ENCODE results near the gene SEPTIN10.

SEPTIN10 gene

DNA sequence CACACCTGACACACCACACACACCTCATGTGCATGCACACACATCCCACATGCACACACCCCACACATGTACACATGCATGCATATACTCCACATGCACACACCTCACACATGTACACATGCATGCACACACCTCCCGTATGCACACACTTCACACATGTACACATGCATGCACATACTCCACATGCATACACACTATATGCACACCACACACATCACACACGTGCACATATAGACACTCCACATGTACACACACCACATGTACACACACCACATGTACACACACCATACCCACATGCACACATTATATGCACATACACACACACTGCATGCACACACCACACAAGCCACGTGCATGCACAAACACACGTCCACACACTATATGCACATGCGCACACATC lies 100.5 kb downstream of the SEPTIN10 start:
- H2AFZ ChIP-seq (ENCODE audit: low read depth, low read length) = no peak overlapping the region
- H3K27me3 ChIP-seq (ENCODE audit: insufficient read depth, low read length) = peaks cover 6% of the 10 kb centered on the region
- H3K4me3 ChIP-seq (ENCODE audit: low read length) = no peak overlapping the region
- H3K4me1 ChIP-seq (ENCODE audit: insufficient read depth, low read length) = no peaks in the 10 kb centered on the region
- no peaks in the 10 kb centered on the region for H3K9me3 ChIP-seq (ENCODE audit: low read length)
- no peaks in the 10 kb centered on the region for H3K36me3 ChIP-seq (ENCODE audit: insufficient read depth, low read length)

DNA sequence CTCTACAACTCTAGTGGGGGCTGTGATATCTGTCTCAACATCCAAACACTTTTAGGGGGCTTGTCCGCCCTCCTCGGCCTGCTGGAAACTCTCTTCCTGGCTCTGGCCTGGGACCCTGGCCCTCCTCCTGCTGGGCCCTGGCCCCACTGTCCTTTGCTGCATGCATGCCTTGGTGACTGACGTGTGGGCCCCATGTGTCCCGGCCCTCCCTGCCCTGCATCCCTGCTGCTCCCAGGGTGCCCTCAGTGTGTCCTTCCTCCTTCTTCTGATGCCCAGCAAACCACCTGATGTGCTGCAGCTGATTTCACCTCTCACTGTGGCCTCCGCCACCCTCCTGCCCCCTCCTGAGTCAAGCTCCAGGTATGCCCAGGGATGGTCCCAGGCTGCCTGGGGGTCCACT lies 101.7 kb downstream of the SEPTIN10 start:
- H3K4me3 ChIP-seq (ENCODE audit: low read length) = no peak overlapping the region
- H3K36me3 ChIP-seq (ENCODE audit: insufficient read depth, low read length) = no peaks in the 10 kb centered on the region
- no peak overlapping the region for H2AFZ ChIP-seq (ENCODE audit: low read depth, low read length)
- no peaks in the 10 kb centered on the region for H3K4me1 ChIP-seq (ENCODE audit: insufficient read depth, low read length)
- no peaks in the 10 kb centered on the region for H3K9me3 ChIP-seq (ENCODE audit: low read length)
- H3K27me3 ChIP-seq (ENCODE audit: insufficient read depth, low read length) = peaks cover 6% of the 10 kb centered on the region

DNA sequence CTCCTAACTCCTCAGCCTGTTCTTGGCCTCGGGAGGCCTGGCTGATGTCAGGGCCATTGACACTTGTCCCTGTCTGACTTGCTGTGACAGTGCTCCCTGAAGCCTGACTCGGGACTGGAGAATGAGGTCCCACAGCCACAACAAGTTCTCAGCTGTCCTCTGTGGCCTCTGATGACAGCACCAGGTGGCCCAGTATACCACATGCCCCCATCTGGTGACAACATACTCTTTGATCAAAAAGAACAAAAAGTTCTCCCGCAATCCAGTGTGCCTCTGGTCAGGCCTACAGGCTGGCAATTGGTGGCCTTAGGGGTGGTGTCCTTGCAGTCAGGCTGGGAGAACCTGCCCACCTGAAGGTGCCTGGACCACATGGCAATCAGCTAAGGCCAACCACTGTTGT lies 102.6 kb downstream of the SEPTIN10 start:
- Histone ChIP-seq H2AFZ (ENCODE audit: low read depth, low read length) (no peak overlapping the region), H3K4me3 (ENCODE audit: low read length) (no peak overlapping the region), H3K9me3 (ENCODE audit: low read length) (no peaks in the 10 kb centered on the region), H3K4me1 (ENCODE audit: insufficient read depth, low read length) (no peaks in the 10 kb centered on the region), H3K36me3 (ENCODE audit: insufficient read depth, low read length) (no peaks in the 10 kb centered on the region), H3K27me3 (ENCODE audit: insufficient read depth, low read length) (peaks cover 6% of the 10 kb centered on the region)

DNA sequence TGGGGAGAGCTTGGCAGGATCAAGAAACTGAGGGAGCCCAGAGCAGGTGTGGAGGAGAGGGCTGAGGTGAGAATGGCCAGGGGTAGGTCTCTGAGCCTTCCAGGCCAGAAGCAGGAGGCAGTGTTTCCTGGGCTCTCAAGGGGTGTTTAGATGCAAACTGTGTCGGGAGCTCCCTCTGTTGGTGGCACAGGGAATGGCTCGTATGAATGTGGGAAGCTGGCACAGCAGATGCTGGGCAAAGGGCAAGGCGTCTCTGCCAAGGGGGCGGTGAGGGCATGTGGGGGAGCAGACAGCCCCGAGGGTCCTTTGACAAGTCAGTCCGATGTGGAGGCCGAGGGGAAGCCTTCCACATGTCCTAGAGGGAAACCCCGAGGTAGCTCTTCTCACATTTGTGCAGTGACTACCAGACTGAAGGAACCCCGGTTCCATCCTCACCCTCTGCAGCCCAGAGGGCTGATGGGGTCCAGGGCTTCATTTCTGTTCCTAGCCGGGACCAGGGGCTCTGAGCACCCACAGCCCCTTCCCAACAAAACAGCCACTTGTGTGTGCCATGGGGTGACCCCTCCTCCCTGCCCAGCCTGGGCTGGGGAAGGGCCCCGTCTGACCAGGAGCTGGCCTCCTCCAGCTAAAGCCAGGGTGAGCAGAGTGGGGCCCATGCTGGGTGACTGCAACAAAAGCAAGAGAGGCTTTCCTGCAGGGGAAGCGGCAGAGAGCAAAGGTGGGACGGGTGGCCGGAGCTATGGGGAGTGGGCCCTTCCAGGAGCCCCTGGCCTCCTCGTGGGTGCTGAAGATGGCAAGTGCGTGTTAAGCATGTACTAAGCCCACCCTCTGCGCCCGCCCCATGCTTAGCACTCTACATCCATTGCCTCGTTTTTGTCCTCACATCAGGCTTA lies 103.4 kb downstream of the SEPTIN10 start:
- Histone ChIP-seq H2AFZ (ENCODE audit: low read depth, low read length) (no peak overlapping the region), H3K4me3 (ENCODE audit: low read length) (no peak overlapping the region), H3K4me1 (ENCODE audit: insufficient read depth, low read length) (no peaks in the 10 kb centered on the region), H3K36me3 (ENCODE audit: insufficient read depth, low read length) (no peaks in the 10 kb centered on the region), H3K27me3 (ENCODE audit: insufficient read depth, low read length) (peaks cover 6% of the 10 kb centered on the region), H3K9me3 (ENCODE audit: low read length) (peaks cover 2% of the 10 kb centered on the region)

DNA sequence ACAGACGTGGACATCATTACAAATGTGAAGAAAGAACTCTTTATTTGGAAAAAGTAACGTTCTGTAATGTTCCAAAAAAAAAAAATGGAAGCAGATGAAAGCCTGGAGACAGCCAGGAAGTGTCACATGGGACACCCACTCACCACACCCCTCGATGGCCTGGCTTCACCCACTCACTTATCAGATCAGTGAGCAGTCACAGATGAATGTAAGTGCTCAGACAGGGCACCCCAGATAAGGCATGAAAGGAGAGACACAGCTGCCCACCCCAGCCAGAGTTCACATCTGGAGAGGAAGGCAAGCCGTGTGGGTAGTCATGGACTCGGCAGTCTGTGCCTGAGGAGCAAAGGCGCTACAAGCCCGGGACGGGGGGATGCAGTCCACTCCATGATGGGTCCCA lies 105.2 kb downstream of the SEPTIN10 start:
- H3K36me3 ChIP-seq (ENCODE audit: insufficient read depth, low read length) = no peaks in the 10 kb centered on the region
- H3K27me3 ChIP-seq (ENCODE audit: insufficient read depth, low read length) = no peaks in the 10 kb centered on the region
- no peak overlapping the region for H3K4me3 ChIP-seq (ENCODE audit: low read length)
- H3K9me3 ChIP-seq (ENCODE audit: low read length) = peaks cover 2% of the 10 kb centered on the region
- no peaks in the 10 kb centered on the region for H3K4me1 ChIP-seq (ENCODE audit: insufficient read depth, low read length)
- no peak overlapping the region for H2AFZ ChIP-seq (ENCODE audit: low read depth, low read length)

DNA sequence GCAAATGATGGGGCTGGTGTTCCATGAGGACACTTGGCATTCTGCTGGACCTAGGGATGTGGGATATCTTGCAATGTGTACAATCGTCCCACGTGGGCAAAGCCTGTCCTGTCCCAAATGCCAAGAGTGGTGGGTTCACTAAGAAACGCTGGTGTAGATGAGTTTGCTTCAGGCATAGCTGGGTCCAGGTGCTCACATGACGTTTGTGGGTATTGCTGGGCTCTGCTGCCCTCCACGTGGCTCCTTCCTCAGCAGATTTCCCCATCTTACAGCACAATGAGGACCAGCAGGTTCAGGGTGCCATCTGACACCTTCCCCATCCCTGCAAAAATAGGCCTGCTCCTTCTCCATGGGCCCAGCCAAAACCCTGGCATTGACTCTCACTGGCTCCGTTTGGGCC lies 105.9 kb downstream of the SEPTIN10 start:
- no peak overlapping the region for H2AFZ ChIP-seq (ENCODE audit: low read depth, low read length)
- peaks cover 5% of the 10 kb centered on the region for H3K4me1 ChIP-seq (ENCODE audit: insufficient read depth, low read length)
- no peaks in the 10 kb centered on the region for H3K27me3 ChIP-seq (ENCODE audit: insufficient read depth, low read length)
- H3K4me3 ChIP-seq (ENCODE audit: low read length) = no peak overlapping the region
- no peaks in the 10 kb centered on the region for H3K36me3 ChIP-seq (ENCODE audit: insufficient read depth, low read length)
- peaks cover 2% of the 10 kb centered on the region for H3K9me3 ChIP-seq (ENCODE audit: low read length)

DNA sequence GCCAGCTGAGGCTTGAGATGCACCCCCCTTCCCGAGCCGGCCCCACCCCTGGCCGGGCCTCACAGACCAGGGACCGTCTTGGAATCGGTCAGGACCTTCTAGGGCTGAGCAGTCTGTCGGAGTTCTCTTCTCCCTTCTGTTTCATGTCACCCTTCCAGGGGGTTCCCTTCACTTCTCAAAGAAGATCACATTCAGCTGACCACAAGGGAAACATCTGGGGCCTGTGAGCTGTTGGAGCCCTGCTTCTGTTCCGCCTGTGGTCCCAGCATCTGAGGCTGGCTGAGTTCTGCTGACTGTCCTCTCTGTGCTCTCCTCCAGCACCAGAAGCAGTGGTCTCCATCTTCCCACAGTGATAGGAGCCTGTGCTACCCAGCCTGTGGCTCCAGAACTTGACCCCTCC lies 106.5 kb downstream of the SEPTIN10 start:
- Histone ChIP-seq H3K27me3 (ENCODE audit: insufficient read depth, low read length) (no peaks in the 10 kb centered on the region), H3K9me3 (ENCODE audit: low read length) (peaks cover 2% of the 10 kb centered on the region), H3K4me1 (ENCODE audit: insufficient read depth, low read length) (peaks cover 11% of the 10 kb centered on the region), H3K36me3 (ENCODE audit: insufficient read depth, low read length) (no peaks in the 10 kb centered on the region), H3K4me3 (ENCODE audit: low read length) (no peak overlapping the region), H2AFZ (ENCODE audit: low read depth, low read length) (no peak overlapping the region)

DNA sequence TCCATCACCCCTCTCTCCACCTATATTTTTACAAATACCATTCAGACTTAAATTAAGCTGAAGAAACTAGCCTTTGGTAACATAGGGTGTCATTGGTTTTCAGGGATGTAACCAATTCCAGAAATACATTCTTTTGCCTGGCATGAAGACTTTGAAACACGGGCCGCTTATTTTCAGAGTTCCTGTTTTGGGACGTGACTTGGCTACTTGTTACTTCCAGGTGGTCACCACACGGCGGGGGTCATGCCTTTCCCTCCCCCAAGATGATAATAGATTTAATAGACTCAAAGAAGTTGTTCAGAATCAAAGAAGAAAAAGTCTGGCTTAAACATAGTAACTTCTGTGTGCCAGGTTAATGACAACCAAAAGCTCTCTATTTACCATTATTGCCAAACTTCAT lies 110.6 kb downstream of the SEPTIN10 start:
- no peak overlapping the region for H2AFZ ChIP-seq (ENCODE audit: low read depth, low read length)
- H3K36me3 ChIP-seq (ENCODE audit: insufficient read depth, low read length) = no peaks in the 10 kb centered on the region
- no peak overlapping the region for H3K4me3 ChIP-seq (ENCODE audit: low read length)
- peaks cover 12% of the 10 kb centered on the region for H3K4me1 ChIP-seq (ENCODE audit: insufficient read depth, low read length)
- H3K9me3 ChIP-seq (ENCODE audit: low read length) = peaks cover 2% of the 10 kb centered on the region
- H3K27me3 ChIP-seq (ENCODE audit: insufficient read depth, low read length) = no peaks in the 10 kb centered on the region

DNA sequence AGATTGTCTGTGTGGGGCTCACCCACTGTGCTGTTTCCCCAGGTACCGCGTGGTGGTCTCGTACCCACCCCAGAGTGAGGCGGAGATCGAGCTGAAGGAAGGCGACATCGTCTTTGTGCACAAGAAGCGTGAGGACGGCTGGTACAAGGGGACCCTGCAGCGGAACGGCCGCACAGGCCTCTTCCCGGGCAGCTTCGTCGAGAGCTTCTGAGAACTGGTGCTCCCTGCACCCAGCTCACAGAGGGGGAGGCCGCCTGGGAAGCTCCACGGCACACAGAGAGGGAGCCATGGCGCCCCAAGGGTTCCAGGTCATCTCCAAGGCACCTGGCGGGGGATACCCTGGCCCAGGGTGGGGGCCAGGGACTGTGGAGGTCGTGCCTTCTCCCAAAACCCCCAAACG lies 112.3 kb downstream of the SEPTIN10 start:
- Histone ChIP-seq H3K27me3 (ENCODE audit: insufficient read depth, low read length) (no peaks in the 10 kb centered on the region), H3K4me1 (ENCODE audit: insufficient read depth, low read length) (peaks cover 12% of the 10 kb centered on the region), H3K9me3 (ENCODE audit: low read length) (peaks cover 2% of the 10 kb centered on the region), H3K4me3 (ENCODE audit: low read length) (no peak overlapping the region), H2AFZ (ENCODE audit: low read depth, low read length) (no peak overlapping the region), H3K36me3 (ENCODE audit: insufficient read depth, low read length) (no peaks in the 10 kb centered on the region)

DNA sequence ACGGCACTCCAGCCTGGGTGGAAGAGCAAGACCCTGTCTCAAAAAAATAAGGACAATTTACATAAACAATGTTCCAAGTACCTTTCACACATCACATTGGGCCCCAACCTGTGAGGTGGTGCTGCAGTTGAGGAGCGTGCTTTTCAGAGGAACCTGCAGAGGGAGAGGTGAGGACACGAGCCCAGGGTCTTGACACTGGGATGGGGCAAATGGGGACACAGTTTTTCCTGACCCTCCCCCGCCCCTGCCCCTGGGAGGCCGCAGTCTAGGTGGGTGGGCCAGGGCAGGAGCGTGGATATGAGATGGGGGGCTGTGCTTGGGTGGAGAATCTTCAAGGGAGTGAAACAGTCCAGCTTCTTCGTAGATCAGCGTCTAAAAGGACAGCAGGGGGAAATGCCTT lies 112.9 kb downstream of the SEPTIN10 start:
- peaks cover 12% of the 10 kb centered on the region for H3K4me1 ChIP-seq (ENCODE audit: insufficient read depth, low read length)
- no peaks in the 10 kb centered on the region for H3K36me3 ChIP-seq (ENCODE audit: insufficient read depth, low read length)
- no peaks in the 10 kb centered on the region for H3K27me3 ChIP-seq (ENCODE audit: insufficient read depth, low read length)
- no peak overlapping the region for H3K4me3 ChIP-seq (ENCODE audit: low read length)
- peaks cover 2% of the 10 kb centered on the region for H3K9me3 ChIP-seq (ENCODE audit: low read length)
- no peak overlapping the region for H2AFZ ChIP-seq (ENCODE audit: low read depth, low read length)

DNA sequence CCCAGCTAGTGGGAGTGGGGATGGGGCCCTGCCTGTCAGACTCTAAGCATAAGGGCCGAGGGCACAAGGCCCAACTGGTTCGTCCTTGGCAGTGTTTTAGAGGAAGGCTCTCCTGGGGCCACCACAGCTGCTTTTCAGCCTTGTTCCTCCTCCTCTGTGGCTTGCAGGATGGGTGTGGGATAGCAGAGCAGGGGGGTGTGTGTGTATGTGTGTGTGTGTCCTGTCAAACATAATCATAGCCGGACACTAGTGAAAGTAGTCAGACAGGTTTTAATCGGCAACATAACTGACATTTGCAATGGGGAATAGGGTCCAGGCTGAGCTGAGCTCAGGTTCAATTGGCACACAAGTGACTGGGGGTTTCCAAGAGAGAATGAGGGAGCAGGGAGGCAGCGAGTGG lies 114.2 kb downstream of the SEPTIN10 start:
- no peaks in the 10 kb centered on the region for H3K9me3 ChIP-seq (ENCODE audit: low read length)
- H3K27me3 ChIP-seq (ENCODE audit: insufficient read depth, low read length) = no peaks in the 10 kb centered on the region
- H3K4me3 ChIP-seq (ENCODE audit: low read length) = no peak overlapping the region
- H2AFZ ChIP-seq (ENCODE audit: low read depth, low read length) = no peak overlapping the region
- H3K36me3 ChIP-seq (ENCODE audit: insufficient read depth, low read length) = no peaks in the 10 kb centered on the region
- peaks cover 12% of the 10 kb centered on the region for H3K4me1 ChIP-seq (ENCODE audit: insufficient read depth, low read length)

DNA sequence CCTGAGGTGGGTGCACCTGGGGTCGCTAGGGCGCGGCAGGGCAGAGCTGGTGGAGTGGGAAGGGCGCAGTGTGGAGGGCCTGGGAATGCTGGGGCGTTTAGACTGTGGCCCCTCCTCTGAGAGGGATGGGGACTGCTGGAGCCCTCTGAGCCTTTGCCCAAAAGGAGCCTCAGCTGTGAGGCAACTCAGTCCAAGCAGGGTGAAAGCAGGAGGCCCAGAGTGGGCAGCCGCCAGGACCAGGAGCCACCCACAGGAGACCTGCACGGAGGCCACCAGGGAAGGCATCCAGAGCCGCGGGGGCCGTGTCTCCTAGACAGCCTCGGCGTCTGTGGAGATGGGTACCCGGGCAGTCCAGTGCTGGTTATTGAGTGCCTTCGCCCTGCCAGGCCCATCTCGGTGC lies 114.9 kb downstream of the SEPTIN10 start:
- Histone ChIP-seq H3K9me3 (ENCODE audit: low read length) (no peaks in the 10 kb centered on the region), H3K4me3 (ENCODE audit: low read length) (no peak overlapping the region), H3K36me3 (ENCODE audit: insufficient read depth, low read length) (no peaks in the 10 kb centered on the region), H3K4me1 (ENCODE audit: insufficient read depth, low read length) (peaks cover 12% of the 10 kb centered on the region), H2AFZ (ENCODE audit: low read depth, low read length) (no peak overlapping the region), H3K27me3 (ENCODE audit: insufficient read depth, low read length) (no peaks in the 10 kb centered on the region)

DNA sequence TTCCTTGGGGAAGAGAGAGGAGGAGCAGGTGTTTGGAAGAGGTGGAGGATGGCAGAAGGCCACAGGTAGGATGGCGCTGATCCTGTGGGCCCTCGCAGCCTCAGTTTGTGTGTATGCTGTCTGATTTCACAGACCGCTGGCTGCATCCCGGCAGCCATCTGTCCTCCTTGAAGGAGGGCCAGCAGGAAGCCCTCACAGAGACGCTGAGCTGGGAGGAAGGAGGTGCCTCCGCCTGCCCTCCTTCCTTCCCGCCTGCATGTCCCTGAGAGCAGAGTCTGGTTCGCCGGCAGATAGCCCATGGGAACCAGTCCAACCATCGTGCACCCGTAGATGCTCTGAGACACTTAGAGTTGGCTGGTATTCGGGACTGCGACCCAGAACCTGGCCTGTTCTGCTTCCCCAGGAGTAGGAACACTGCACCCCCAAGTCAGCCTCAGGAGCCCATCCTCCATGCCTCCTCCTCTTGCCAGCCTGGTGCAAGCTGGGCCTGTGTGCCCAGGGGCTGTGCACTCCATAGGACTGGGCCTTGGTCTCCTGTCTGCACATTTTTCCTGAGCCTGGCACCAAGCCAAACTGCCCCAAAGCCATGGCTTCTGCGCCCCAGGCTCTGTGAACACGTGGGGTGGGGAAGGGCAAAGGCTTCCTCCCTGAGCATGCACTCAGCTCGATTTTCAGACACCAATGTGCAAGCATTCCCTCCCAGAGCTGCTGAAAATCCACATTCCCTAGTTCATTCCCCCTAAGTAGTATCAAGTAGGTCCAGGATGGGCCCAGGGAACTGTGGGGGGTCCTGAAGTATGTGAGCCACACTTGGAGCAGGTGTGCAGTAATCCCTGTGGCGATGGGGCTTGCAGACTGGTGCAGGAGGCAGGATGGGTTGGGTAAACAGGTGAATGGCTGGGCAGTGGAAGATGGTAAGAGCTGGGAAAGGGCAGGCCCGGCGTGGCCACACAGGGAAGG lies 115.6 kb downstream of the SEPTIN10 start:
- Histone ChIP-seq H3K4me1 (ENCODE audit: insufficient read depth, low read length) (peaks cover 11% of the 10 kb centered on the region), H3K36me3 (ENCODE audit: insufficient read depth, low read length) (no peaks in the 10 kb centered on the region), H3K27me3 (ENCODE audit: insufficient read depth, low read length) (no peaks in the 10 kb centered on the region), H3K4me3 (ENCODE audit: low read length) (no peak overlapping the region), H2AFZ (ENCODE audit: low read depth, low read length) (no peak overlapping the region), H3K9me3 (ENCODE audit: low read length) (no peaks in the 10 kb centered on the region)
